Stimulated activated CD8-positive, alpha-beta memory T cell treated with anti-CD3 and anti-CD28 coated beads, Interleukin-7, amount 100 ng/mL, for 24 hours (primary cell): ENCODE measurements around the gene MLIP.
"Not testable (repeated sequence)": the region's sequence is repeated elsewhere in the genome, so short reads cannot be mapped to it uniquely, and the experiment has no call there.

ENCODE experiments used
- DNase-seq: peaks from one replicate; pipeline ENCODE4 v3.0.0-alpha.2; 2020; ENCODE audit warnings: low read depth

Gene MLIP

DNA sequence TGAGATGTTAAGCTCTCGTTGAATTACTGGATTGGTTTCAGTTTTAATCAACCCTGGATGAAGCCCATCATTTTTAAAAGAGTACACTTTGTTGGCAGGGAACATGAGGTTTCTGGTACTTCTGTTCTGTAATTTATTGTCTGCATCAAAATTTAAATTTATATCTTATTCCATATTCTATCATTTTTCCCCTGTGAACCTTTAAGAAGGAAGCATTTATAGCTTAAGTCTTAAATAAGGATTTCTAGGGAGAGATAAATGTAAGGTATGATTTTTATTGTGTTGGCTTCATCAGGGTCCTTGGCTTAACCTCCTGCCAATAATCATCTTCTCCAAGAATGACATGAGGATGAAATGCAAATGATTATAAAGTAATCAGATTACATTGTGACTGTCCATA is 40.6 kb downstream of the MLIP start:
- no peak for DNase-seq

DNA sequence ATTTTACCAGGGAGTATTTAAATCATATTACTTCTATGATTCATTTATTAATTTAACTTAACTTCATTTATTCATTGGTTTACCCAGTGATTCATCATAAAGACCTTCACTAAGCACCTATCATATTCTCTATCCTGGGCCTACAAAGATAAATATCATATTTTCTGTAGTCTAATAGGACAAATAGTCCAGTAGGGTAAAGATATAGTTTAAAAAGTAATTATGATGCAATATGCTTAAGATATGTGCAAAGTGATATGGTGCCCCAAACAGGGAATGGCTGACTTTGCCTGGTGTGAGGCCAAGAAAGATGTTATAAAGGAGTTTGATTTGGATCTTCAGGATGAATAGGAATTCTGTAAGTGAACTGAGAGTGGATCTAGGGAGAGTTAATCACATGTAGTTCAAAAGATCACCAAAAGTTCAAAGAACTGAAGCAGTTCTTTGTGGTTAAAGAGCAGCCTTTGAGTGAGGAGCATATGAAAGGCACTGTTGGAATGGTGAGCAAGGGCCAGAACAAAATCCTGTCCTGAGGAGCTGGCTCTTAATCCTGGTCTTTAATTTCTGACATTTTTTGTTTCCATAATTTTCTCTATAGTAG is 45.5 kb downstream of the MLIP start:
- DNase-seq = no peak

DNA sequence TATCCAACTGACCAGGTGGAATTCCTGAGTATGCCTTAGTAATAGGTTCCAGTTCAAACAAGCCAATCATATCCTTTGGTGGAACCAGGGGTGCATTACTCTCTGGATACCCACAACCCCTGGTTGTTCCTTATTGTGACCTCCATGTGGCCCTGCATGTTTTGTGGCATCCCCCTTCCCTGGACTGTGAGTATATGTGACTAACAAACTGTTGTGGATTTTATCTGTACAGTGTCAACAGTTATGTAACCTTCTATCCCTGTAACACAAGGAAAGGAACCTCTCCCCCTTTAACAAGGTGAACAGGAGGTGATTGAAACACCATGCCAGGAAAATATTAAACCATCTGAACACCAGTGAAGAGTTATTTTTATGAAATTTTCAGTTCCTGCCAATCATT is 46.2 kb downstream of the MLIP start:
- no peak for DNase-seq

DNA sequence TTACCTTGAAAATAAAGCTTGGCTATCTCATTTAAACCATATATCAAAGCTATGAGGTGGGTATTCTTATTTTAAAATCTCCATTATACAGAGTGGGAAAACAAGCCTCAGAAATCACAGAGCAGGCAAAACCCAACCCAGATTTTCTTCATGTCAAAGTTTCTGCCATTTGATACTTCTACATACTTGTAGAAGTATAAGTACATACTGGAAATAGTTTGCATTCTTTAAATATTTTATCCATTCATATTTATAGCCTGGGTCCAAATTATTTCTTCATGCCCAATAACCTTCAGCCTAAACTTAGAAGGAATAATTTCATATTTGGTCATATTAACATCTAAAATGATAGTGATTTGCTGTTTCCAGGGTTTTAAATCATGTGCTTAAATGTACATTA is 61.8 kb downstream of the MLIP start:
- DNase-seq = no peak

DNA sequence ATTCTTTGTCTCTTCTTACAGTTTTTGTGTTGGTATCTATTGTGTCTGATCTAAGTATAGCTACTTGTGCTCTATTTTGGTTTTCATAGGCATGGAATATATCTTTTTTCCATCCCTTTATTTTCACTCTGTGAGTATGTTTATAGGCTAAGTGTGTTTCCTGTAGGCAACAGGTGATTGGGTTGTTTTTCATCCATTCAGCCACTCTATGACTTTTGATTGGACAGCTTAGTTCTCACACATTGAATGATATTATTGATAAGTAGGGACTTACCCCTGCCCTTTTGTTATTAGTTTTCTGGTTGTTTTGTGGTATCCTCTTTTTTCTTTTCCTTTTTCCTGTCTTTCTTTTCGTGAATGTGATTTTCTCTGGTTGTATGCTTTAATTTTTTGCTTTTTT is 67.9 kb downstream of the MLIP start:
- no peak for DNase-seq

DNA sequence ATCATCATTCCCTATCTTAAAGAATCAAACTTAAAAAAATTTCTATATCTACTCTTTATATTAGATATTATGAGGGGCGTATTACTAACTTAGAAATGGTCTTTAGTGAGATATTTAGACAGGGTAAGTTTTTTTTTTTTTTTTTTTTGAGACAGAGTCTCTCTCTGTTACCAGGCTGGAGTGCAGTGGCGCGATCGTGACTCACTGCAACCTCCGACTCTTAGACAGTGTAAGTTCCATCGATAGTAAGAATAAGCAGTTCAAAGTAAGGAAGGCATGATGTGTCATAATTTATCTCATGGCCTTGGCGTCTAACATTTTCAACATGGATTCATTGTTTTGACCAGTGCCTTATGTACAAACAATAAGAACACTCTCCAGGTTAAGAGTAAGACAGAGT is 72.4 kb downstream of the MLIP start:
- no peak for DNase-seq

DNA sequence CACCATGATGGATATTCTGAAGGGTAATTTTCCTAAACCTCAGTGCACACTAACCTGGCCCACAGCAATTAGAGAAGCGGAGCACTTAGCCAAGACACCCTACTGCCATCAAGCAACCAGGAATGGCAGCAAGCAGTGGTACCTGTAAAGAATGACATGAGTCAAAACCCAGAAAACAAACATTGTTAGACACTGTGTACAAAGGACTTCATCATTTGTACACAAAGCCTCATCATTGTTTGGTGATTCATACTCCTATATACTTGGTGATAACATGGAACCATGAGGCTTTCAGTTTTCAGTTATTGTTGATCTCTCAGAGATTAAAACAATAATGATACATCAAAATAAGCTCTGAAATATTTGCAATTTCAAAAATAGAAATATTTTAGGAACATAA is 74.6 kb downstream of the MLIP start:
- no peak for DNase-seq

DNA sequence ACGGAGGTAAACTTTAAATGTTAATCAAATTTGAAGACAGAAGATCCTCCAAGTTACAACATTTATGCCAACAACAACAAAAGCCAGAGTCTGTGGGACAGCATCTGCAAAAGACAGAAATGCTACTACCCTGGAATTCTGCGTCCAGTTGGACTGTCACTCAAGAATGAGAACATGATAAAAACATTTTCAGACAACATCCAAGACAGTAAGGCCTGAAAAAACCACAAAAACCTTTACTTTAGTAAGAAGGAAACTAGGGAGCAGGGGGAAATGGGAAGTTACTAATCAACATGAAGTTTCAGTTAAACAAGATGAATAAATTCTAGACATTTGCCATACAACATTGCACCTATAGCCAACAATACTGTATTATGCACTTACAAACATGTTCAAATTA is 77.6 kb downstream of the MLIP start:
- no peak for DNase-seq

DNA sequence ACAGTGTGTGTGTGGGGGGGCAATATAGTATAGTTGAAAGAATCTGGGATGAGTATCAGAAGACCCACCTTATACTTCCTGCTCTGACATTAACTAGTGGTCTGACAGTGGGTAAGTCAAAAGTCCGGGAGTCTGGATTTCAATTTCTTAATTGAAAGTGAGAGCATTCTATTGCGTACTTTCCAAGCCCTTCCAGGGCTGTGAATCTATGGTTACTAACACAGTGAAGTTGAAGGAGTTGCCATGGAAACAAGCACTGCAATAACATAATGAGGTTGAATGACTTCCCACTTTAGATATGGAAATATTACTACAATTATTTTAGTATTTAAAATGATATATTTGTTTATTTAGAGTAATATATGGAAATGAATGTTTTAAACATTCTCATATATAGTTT is 80.2 kb downstream of the MLIP start:
- no peak for DNase-seq

DNA sequence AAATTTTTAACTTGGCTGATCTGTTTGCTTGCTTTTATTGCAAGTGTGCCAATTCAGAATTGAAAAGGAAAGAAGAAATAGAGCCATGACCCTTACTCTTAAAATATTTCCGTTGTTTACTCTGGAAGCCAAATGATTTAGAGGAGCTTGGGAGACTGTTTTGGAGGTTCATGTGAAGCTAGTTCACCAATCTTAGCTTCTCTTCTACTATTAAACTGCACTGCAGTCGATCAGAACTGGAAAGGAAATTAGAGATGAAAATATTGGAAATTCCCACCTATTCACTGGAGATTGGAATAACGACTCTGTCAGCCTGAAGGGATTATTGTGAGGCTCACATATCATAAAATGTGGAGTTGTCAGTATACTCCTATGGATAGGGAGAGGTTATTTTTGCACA is 81.8 kb downstream of the MLIP start:
- no peak for DNase-seq

DNA sequence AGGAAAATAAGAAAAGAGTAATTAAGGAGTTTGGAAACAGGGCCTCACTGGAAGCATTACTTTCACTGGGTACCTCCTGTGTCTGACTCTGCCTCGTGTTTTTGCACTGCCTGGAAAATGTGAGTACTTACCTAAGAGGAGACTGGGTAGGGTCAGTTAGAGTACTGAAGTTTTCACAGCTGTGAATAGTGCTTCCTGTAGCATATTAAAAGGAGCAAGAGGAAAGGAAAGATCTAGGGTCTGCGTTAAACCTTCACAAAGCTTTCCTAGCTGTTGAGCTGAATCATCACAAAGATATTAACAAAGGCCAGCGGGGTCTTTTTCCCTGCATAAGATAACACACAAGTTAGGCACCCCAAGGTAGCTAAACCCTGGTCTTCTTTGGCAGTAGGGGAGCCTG is 82.3 kb downstream of the MLIP start:
- no peak for DNase-seq

DNA sequence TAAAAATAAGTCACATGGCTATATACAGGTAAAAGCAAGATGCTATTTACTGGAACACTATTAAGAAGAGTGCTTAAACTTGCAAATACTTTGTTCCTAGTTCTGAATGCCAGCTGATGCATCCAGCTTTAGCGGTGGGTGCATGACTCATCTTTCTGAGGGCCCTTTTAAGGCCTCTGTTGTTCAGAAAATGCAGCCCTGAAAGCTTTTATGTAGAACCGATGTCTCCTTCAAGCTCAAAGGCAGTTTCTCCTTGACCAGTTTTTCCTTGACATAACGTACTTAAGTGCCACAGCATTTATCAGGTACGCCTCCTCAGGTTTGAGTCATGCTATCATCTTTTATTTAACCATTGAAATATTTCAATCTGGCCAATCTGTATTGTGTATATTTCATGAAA is 82.8 kb downstream of the MLIP start:
- DNase-seq = no peak

DNA sequence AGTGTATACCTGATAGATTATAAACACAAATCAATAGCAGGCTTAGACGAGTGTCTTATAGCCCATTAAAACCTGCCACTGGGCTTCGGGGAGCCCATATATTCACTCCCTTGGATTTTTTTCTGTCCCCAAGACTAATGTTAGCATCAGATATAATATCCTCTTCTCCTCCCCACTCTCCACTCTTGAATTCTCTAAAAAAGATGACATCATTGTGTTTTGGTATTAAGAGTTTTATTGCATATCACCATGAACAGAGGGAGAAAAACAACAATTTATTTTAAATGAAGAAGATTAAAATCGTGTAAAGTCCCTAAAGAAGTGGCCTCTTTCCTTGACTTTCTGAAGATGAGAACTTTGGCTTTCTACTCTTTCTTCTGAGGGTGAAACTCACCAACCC is 84.4 kb downstream of the MLIP start:
- DNase-seq = no peak

DNA sequence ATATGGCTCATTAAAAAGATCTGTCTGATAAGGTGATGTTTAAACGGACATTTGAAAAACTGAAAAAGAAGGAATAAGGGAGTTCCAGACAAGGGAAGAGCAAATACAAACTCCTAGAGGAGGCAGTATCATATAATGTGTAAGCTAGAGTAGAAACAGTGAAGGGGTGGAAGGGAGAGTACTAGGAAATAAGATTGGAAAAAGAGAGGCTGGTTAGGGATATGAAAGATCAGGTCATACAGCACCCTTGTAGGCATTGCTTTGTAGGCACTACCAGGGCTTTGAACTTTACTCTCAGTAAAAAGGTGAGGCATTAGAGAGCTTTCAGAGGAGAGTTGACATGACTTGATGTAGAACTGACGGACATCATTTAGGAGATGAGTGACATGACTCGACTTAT is 85.7 kb downstream of the MLIP start:
- DNase-seq = no peak

DNA sequence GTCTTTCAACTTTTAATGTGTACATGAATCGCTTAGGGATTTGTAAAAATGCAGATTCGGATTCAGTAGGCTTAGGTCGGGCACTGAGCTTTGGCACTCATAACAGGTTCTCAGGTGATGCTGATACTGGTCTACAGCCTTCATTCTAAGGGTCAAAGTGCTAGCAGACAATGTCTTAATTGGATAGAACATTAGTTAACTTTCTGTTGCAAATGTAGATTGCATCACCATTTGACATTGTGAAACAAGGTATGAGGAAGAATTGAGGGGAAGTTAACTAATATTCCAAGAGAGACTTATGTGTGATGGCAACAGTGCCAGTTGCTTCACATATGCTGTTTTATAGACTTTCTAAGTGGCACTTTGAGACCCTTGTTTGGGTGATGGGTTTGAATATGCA is 86.9 kb downstream of the MLIP start:
- DNase-seq = no peak

DNA sequence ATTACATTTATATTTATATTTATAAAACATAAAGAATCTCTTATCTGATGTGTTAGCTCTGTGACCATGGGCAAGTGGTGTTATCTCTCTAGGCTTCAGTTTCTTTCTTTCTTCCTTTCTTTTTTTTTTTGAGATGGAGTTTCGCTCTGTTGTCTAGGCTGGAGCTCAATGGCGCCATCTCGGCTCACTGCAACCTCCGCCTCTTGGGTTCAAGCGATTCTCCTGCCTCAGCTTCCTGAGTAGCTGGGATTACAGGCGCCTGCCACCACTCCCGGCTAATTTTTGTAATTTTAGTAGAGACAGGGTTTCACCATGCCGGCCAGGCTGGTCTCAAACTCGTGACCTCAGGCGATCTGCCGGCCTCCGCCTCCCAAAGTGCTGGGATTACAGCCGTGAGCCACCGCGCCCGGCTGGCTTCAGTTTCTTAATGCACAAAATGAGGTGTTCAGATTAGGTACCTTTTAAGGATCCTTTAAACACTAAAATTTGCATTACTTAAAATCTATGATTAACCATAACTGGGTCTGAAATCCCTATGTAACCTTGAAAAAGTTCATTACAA is 92.3 kb downstream of the MLIP start:
- not testable (repeated sequence) for DNase-seq

DNA sequence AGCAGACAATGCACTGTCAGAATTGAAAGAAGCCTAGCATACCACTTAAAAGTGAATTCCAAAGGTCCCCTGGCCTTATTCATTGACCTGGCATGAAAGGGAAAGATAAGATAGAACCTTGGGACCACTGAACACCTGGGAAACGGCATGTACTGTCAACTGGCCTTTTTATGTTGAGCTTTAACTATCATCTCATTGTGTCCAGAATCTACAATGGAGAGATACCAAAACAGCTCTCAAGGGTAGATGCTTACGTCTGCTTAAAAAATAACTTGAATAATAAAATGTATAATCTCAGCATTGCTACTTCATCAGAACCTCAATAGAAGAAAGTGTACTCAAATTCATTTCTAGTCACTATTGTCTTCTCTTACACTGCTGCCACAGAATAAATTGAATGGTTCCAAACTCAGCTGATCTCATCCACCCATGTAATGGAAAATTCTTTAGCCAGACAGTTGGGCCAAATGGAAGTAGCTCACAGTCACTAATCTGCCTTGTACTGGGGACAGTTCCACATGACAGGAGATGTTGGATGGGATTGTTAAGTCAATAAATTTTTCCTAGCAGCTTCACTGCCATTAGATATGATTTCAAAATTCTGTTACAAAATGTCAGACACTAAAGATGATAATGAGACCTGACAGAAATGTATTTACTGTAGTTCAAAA is 93.8 kb downstream of the MLIP start:
- DNase-seq = no peak

DNA sequence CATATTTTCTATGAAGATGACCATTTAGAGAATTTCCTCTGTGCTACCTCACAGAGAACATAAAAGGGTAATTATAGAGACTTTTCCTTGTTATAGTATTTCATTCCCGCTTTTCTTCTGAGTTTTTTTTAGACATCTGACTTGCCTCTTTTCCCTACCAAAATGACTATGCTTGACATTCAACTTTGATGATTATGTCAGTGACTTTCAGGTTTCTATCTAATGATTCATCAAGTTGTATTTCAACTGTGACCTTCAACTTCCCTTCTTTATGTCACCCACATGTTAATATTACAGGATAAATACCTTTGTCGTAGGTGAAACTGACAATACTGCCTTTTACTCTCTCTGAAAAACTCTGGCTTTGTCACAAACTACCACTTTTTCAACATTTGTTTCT is 95.3 kb downstream of the MLIP start:
- DNase-seq = no peak

DNA sequence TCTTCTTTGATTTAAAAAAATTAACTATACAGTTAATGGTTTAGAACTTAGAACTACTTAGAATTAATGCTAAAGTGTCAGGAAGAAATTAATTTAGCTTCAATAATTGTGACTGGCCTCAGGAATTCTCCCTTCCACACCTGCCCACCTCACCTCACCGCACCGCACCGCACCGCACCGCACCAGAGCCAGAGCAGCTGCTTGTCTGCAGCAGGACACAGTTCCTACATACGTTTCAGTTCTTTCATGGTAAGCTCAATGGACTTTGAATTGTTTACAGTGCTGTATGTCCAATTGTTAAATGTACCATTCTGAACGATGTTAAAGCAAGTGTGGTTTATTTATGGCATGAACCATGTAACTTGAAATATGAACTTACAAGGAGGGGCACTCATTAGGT is 98.7 kb downstream of the MLIP start:
- not testable (repeated sequence) for DNase-seq

DNA sequence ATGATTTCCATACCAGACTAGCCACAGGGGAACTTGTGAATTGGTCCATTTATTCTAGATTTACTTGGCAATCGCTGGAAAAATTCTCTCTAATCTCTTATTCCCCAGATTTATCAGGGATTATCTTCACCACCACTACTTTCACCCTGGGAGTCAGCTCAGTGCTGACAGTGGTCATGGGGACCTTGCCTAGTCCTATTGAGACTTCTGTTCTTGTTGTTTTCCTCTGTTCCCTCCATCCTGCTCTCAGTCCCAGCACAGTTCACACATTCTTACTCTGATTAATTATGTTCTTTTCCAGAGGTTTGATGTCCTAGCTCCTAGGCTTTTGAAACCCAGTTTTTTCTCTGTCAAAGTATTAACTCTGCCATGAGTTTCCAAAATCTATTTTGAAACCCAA is 103.0 kb downstream of the MLIP start:
- DNase-seq = no peak

DNA sequence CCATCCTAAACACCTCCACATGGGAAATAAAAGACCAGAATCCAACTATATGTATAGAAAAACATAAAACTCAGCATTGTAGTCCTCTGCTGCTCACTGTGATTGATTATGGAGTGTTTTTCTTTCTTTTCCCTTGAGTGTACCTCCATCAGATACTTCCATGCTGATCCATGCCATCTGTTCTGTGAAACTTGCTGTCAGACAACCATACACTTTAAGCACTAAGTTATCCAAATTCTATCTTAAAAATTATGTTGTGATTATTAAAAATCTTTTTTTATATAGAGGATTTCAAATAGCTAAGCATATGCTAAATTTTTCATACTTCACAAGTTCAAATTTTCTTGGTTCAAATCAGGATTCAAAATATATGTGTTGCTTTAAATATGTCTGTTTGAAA is 105.1 kb downstream of the MLIP start:
- no peak for DNase-seq

DNA sequence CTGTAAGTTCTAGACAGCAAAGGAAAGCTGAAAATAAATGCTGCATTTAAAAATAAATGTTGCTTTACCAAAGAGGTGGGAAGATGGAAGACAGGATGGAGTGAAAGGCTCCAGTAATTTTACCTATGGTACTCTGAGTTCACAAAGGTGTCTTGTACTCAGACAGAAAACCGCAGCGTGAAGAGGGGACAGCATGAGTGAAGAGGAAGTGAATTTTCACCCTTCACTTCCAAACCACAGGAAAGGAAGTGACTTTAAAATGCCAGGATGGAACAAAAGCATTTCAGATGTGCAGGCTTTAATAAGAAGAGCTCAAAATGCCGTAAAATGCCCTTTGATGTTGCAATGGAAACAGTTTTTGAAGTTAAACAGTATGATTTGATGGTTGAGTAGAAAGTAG is 105.8 kb downstream of the MLIP start:
- DNase-seq = no peak

DNA sequence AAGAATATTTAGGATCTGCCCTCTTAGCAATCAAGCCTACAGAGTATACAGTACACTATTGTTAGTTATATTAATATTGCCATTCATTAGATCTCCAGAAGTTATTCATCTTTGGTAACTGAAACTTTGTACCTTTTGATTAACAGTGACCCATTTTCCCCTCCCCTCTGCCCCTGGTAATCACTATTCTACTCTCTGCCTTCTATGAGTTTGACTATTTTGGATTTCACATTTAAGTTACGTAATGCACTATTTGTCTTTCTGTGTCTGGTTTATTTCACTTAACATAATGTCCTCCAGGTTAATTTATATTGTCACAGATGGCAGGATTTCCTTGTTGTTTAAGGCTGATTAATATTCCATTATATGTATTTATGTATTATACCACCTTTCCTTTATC is 111.0 kb downstream of the MLIP start:
- DNase-seq = no peak

DNA sequence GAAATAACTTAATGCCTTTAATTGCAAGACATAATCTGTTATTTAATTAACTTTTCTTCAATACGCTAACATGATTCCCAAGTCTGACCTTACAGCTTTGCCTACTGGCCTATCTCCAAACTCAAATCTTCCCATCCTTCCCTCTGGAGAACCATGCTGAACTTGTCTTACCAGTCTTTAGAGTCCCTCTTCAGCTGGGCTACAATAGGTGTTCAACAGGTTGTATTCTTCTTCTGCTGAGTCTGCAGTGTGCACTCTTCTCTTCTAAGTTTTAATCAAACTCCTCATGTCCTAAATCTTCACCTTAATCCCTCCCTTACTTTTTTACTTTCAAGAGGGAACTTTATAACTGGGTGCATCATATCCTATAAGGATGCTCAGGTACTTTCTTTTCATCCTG is 121.5 kb downstream of the MLIP start:
- no peak for DNase-seq
